ENCODE results near the gene SDK1. TPM values are rescaled to one million over a fixed set of nuclear protein-coding genes. Genes with fewer than 3 reads are reported as not detected.
A peak's percentile ranks its signal among the peaks of the same experiment; 100 is the strongest.
"Not testable (repeated sequence)": the region's sequence is repeated elsewhere in the genome, so short reads cannot be mapped to it uniquely, and the experiment has no call there.

The SDK1 gene
- polyA plus RNA-seq, 10 donors = 1.9 to 6.0 (median 2.7) TPM

DNA sequence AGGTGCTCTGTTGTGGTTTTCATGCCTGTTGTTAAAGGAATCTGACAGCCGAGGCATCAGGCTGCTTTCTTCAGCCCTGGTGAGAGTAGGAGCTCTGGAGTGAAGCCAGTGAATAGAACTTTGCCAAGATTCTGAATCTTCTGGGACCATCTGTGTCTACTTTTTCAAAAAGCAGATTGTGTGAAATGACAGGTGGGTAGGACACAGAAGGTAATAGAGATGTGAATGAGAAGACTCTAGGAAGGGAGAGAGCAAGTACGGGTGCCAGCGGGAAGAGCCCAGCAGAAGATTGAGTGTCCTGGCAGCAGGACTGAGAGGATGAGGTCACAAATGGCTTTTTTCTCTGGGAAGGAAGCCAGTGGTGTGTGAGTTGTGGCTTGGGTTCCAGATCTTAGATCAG lies 429.2 kb downstream of the SDK1 start:
- peak; percentile 52 to 87 (median 78) for DNase-seq

GRCh38 chr7:3732395-3733005 lies 431.4 kb downstream of the SDK1 start:
- DNase-seq = no peak

DNA sequence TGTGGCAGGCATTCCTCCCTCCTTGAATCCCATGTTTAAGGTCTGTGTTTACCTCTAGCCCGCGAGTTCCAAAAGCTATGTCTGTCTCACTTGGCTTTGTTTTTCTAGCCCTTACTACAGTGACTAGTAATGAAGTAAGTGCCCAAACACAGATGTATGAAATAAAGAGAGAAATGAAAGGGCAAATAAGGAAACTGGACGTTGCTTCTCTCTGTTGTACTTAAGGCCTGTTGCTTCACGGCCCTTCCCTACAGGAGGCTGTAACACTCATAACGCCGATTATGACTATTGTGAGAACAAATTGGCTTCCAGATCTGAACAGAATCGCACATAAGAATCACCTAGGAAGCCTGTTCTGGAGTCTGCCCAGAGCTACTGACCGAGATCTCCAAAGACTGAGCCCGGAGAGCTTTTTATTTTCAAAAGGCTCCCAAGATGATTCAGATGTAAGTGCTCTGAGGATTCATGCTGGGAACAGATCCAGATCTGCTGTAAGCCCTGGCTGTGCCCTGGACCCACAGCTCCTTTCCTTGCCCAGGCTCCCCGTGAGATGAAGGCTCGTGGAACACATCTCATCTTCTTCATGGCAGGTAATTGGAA lies 432.6 kb downstream of the SDK1 start:
- DNase-seq = no peak

GRCh38 chr7:3738964-3739363 lies 437.9 kb downstream of the SDK1 start:
- no peak for DNase-seq

DNA sequence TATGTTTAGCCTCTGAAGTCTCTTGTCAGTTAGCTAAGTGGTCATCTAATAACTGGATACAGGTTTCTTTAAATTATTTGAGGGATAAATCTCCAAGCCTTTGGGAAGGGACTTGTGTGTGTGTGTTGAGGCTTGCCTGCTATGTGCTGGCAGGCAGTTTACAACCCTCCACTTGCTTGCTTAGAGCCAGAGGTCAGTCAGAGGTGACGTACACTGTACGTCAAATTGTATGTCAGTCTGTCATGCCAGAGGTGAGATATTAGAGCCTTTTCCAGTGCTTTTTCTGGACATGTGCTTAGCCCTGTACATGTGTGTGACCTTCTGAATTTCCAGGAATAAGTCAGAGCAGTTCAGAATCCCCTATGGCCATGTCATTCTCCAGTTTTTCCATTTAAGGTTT lies 438.9 kb downstream of the SDK1 start:
- no peak for DNase-seq

DNA sequence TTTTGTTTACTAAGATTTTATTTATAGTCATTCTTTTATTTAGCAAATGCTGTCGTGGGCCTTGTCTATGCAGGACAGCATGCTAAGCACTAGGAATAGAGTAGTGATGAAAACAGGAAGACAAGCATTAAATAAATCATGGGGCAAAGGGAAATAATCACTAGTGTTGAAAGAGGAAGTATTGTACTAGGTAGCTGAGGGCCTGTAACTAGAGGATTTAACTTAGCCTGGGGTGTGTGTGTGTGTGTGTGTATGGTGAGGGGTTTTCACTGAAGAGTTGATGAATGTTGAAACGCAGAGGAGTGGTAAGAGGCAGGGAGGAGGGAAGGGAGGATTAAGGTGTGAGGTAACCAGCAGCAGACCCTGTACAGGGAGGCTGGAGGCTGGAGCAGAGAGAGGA lies 446.4 kb downstream of the SDK1 start:
- no peak for DNase-seq

- no peak for DNase-seq
Observed at GRCh38 chr7:3748389-3748788, 447.3 kb downstream of the SDK1 start.

DNA sequence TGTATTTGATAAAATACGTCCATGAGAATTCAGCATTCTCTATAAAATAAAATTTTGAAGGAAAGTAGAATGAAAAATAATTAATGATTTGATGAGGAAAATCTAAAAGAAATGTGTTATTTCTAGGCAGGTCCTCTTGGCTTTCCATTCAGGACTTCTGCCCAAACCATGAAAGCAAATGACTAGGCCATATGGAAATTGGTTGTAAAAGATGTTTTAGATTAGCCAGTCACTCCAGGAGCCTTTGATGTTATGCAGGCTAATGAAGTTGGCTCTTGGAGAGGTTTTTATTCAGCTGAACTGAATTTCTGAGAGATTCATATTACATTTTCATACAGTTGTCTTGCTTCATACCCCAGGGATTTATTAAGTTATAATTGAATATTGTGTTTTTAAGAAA lies 452.8 kb downstream of the SDK1 start:
- no peak for DNase-seq

DNA sequence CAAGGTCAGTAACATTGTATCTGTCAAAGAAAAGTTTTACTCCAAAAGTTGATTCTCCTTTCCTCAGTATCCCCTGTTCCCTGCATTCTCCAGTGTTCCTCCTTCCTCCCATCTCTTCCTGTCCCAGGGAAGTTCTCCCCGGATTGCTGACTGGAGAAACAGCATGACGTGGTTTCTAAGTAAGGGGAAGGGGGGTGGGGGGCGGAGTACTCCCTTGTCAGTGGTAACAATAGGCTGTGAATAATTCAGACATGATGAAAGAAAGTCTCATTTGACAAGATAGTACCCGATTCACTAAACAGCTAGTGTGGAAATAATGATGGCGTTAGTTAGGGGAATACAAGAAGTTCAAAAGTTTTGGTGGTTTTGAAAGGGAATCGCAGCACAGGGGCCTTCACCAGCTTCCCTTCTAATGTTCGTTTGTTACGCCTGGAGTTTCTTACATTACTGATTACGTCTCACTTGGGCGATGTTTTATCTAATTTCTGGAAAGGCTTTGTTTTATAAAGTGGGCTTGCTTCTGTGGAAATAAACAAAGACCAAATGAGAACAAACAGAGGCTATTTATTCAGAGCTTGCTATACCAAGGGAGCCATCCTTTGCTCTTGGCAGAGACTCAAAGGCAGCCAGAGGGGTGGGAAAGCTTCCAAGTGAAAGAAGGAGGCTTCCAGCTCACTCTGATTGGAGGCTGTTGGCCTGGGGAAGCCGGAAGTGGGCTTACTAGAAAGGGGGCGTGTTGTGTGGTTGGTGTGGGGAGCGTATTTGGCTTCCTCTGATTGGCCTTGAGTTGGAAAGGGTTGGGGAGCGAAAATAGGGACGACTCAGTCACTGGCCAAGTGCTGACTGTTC lies 453.7 kb downstream of the SDK1 start:
- peak; percentile 22 to 53 (median 37) for DNase-seq

DNA sequence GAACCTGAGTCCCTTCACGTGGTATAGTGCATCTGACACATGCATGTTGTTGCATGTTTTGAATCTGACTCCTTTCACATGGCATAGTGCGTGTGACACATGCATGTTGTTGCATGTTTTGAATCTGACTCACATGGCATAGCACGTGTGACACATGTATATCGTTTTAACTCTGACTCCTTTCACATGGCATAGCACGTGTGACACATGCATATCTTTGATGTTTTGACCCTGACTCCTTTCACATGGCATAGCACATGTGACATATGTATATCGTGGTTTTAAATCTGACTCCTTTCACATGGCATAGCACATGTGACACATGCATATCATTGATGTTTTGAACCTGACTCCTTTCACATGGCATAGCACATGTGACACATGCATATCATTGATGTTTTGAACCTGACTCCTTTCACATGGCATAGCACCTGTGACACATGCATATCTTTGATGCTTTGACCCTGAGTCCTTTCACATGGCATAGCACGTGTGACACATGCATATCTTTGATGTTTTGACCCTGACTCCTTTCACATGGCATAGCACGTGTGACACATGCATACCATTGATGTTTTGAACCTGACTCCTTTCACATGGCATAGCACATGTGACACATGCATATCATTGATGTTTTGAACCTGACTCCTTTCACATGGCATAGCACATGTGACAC lies 454.9 kb downstream of the SDK1 start:
- DNase-seq = not testable (repeated sequence)

- no peak for DNase-seq
Observed at GRCh38 chr7:3757059-3757458, 456.0 kb downstream of the SDK1 start.

DNA sequence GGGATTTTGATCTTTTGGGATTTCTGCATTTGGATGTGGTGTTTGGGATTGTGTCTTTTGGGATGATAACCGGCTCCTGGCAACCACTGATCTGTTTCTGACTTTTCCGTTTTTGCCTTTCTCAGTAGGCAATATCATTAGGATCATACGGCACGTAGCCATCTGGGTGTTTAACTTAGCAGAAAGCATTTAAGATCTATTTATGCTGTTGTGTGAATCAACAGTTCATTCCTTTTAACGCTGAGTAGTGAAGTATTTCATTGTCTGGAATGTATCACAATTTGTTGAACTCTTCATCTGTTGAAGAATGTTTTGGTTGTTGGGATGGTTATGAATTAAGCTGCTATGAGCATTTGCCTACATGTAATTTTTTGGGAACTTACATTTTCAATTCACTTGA lies 459.6 kb downstream of the SDK1 start:
- no peak for DNase-seq

GRCh38 chr7:3762146-3762831 lies 461.2 kb downstream of the SDK1 start:
- no peak for DNase-seq

DNA sequence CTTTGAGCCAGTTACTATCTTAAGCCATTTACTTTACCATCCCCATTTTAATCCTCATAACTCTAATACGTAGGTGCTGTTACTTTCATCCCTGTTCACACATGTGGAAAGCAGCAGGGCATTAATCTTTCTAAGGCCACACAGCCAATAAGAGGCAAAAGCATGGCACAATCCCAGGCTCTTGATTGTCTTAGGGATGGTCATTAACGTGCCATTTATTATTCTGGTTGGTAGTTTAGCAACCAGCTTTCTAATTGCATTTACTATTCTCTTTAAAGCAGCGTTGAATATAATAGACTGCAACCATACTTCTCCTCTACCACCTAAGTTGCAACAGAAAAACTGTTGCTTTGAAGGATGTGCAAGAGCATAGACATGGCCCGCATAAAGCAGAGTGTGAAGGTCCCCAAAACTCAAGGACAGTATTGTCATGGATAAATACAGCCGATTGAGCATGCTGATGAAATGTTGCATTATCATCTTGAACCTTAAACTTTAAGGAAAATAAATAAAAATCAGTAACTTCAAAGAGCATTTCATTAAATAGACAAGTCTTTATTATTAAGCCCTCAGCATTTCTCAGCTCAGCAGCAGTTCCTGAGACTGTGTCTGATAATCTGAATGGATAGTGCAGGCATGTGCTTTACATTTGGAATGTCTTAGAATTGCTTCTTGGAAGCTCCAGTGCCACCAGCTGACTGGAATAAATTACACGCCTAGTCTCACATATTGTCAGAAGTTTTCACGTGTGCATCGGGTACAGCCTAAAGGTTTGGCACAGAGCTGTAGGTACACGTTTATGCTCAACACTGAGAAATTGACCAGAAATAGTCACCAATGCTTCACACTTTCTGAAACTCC lies 467.1 kb downstream of the SDK1 start:
- DNase-seq = peak in 1 of 3 donors; percentile 30

- no peak for DNase-seq
Observed at GRCh38 chr7:3771906-3772305, 470.9 kb downstream of the SDK1 start.

- no peak for DNase-seq
Observed at GRCh38 chr7:3778345-3778744, 477.3 kb downstream of the SDK1 start.

DNA sequence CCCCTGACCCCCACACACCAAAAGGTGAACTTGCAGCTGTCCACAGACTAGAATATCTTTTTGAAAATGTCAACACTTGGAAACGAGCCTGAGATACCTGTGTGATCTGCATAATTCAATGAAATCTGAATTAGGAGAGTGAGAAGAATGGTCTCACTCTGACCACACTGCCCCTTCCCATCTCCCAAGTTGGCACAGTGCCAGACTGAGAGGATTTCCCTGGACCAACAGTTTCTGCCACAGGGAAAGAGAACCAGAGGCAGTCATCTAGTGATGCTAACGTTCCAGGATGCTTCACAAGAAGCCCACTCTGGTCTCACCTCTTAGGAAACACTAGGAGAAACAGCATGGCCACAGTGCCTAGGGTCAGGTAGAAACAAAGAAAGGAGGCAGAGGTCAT lies 479.0 kb downstream of the SDK1 start:
- DNase-seq = no peak

GRCh38 chr7:3780525-3780924 lies 479.5 kb downstream of the SDK1 start:
- DNase-seq = no peak

DNA sequence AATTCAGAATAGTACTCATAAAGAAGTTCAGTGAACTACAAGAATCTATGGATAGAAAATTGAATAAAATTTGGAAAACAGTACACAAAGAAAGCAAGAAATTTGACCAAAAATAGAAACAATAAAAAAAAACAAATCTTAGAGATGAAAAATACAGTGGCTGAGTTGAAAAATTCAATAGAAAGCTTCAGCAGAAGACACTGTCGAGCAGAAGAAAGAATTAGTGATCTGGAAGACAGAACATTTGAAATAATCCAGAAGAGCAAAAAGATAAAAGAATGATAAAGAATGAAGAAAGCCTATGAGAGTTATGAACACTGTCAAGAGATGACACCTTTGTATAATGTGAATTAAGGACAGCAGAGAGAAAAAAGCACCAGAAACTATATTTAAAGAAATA lies 480.6 kb downstream of the SDK1 start:
- no peak for DNase-seq

DNA sequence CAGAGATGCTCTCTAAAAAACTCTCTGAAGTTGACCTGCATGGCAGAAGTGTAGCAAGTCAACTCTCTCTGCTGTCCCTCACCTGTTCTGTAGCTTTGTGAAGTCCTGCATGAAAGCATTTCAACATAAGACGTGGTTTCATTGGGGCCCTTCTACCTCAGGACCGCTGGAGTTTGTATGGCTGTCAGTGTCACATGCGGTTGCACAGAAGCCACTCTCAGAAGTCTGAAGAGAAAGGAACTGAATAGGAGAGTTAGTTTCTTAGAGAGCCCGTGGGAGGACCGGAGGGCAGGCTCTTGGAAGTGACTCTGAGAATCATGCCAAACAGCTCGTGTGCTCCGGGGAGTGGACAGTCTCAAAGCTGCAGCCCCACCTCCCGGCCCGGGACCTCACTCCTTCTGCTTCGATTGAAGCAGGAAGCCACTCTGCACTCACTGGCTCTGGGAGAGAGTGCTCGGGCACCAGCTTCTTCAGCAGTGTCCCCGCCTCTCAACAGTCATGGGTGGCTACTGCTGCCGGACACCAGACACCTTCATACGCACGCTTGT lies 486.7 kb downstream of the SDK1 start:
- no peak for DNase-seq

GRCh38 chr7:3790803-3791202 lies 489.8 kb downstream of the SDK1 start:
- no peak for DNase-seq

Data from muscle of back (tissue), 11 donors.